Skeletal muscle tissue (tissue), 4 donors: ENCODE results near the gene FNDC1. TPM values are rescaled to one million over a fixed set of nuclear protein-coding genes. Genes with fewer than 3 reads are reported as not detected.

ENCODE experiments used
- H3K27ac ChIP-seq: one replicate; pipeline ENCODE4 v1.7.0; 2013; ENCODE audit warnings: mild to moderate bottlenecking, low read depth, low read length, inconsistent platforms
- H3K27me3 ChIP-seq, 3 donors: one replicate each; pipeline ENCODE4 v1.7.0; 2013; ENCODE audit warnings: low read length in 3 of 3; ENCODE audit not compliant: control insufficient read depth in 3 of 3, insufficient read depth in 3 of 3
- H3K36me3 ChIP-seq, 3 donors: one replicate each; pipeline ENCODE4 v1.7.0; 2013; ENCODE audit warnings: low read length in 3 of 3; ENCODE audit not compliant: control insufficient read depth in 3 of 3, insufficient read depth in 3 of 3
- H3K4me1 ChIP-seq, 3 donors: one replicate each; pipeline ENCODE4 v1.7.0; 2013; ENCODE audit warnings: low read length in 3 of 3, mild to moderate bottlenecking in 3 of 3; ENCODE audit not compliant: control insufficient read depth in 3 of 3, insufficient read depth in 3 of 3
- H3K4me3 ChIP-seq, 3 donors: one replicate each; pipeline ENCODE4 v1.7.0; 2013; ENCODE audit warnings: low read length in 3 of 3
- H3K9ac ChIP-seq, 3 donors: one replicate each; pipeline ENCODE4 v1.7.0; 2013; ENCODE audit warnings: low read length in 3 of 3, mild to moderate bottlenecking in 3 of 3, moderate library complexity in 2 of 3, low read depth in 1 of 3
- H3K9me3 ChIP-seq, 3 donors: one replicate each; pipeline ENCODE4 v1.7.0; 2013; ENCODE audit warnings: low read length in 3 of 3; ENCODE audit not compliant: control insufficient read depth in 3 of 3
- total RNA-seq: library from RNA; depleted of rRNA; stranded (reverse); fragments of >200 nt; gene quantifications from one replicate; pipeline ENCODE4 v1.2.3, GENCODE V29; 2014
- donor health status: Osteomylitis.

The FNDC1 gene
- total RNA-seq, 1 donor from 2014 or later = 71.0 TPM

DNA sequence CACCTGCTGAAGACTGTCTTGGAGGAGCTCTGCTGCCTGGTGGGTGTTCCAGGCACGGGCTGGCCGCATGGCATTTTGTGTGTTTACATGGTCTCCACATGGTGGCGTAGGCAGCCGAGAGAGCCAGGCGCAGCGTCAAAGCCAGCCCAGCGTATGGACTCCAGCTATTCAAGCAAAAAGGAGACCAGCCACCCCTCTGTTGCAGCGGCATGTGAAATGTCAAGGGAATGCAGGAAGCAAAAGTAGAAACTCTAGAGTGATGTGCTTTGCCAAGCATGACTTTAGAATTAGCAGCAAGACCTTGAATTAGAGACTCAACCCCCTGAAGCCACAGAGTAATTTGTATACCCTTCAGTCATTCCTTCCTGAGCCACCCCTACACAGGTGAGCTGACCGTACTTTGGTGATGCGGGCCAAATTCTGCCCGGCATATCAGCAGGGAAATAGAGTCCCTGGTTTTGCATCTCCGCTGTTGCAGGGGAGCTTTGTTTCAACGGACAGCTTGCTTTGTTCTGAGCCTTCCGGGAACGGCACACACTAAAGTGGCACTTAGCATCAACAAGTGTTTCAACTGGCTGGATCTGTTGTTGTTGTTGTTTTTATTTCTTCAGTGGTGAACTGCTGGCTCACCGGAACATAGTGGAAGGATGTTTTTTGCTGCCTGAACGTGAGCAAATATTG lies 48.5 kb downstream of the FNDC1 start:
- H3K27me3 ChIP-seq = no peaks in the 10 kb centered on the region
- no peak overlapping the region for H3K27ac ChIP-seq
- peaks cover 0 to 2% (median 0%) of the 10 kb centered on the region in 3 donors for H3K4me1 ChIP-seq
- no peak overlapping the region for H3K9ac ChIP-seq
- H3K4me3 ChIP-seq = no peak overlapping the region
- no peaks in the 10 kb centered on the region for H3K9me3 ChIP-seq
- H3K36me3 ChIP-seq = no peaks in the 10 kb centered on the region

DNA sequence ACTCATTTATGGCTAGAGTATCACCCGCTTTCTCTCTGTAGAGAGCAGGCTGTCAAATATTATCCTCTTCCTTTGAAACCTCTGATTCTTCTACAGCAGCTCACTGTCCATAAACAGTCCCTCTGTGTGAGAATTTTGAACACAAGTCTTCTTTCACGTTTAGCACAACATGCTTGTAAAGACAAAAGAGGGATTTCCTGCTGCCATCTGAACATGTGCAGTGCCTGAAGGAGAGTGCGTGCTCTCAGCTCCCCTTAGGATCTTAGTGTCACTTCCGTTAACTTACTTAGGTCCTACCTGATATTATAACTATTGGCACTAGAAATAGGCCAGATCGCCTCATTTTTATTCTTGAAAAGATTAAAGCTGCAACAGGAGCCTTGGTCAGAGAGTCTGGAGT lies 50.9 kb downstream of the FNDC1 start:
- H3K4me3 ChIP-seq = no peak overlapping the region
- H3K27ac ChIP-seq = no peak overlapping the region
- no peaks in the 10 kb centered on the region for H3K4me1 ChIP-seq
- H3K9me3 ChIP-seq = no peaks in the 10 kb centered on the region
- no peaks in the 10 kb centered on the region for H3K27me3 ChIP-seq
- no peaks in the 10 kb centered on the region for H3K36me3 ChIP-seq
- no peak overlapping the region for H3K9ac ChIP-seq

DNA sequence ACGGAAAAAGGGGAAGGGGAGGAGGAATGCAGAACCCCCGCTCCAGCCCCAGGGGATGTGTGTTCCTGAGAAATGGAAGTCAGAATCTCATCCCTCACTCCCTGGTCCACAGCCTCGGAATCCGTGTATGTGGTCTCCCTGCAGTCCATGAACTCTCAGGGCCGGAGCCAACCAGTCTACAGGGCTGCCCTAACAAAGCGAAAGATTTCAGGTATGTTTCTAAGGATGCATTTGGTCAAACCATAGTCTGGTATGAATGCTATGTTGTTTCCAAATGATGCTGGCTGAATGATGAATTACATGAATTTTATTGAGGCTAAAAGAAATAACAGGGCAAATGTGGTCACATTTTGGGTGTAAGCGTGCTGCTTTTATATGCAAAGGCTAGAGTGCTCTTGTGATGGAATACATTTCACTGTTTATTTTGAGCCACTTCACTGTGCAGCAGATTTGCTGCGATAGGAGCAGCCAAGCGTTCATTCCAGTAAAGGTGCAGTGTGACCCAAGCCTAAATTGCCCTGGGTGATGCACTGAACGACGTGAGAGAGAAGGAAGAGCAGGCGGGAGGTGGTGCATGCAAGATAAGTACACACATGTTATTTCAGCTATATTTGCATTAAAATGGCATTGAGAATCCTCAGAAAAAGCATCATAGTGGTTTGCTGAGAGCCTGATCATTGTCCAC lies 52.4 kb downstream of the FNDC1 start:
- no peak overlapping the region for H3K4me3 ChIP-seq
- H3K9me3 ChIP-seq = no peaks in the 10 kb centered on the region
- H3K36me3 ChIP-seq = peaks cover 0 to 2% (median 0%) of the 10 kb centered on the region in 3 donors
- H3K4me1 ChIP-seq = no peaks in the 10 kb centered on the region
- no peak overlapping the region for H3K9ac ChIP-seq
- H3K27ac ChIP-seq = no peak overlapping the region
- H3K27me3 ChIP-seq = no peaks in the 10 kb centered on the region

DNA sequence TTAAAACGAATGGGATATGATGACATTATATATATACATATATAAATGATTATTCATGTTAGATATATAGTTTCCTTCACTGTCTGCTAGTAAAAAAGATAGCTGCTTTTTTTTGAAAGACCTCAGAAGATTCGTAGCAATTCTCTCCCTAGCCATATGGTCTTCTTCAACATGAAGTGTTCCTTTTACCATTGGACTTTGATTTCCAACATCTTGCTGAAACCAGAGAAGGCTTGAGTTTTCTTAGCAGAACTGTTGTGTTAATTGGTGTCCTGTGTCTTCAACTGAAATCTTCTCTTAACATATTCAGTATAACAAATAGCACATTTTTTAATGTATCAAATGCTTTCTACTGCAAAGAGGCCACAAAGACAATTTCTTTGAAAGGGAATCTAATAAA lies 55.3 kb downstream of the FNDC1 start:
- Histone ChIP-seq H3K4me3 (no peak overlapping the region), H3K27ac (no peak overlapping the region), H3K9ac (no peak overlapping the region), H3K27me3 (no peaks in the 10 kb centered on the region), H3K9me3 (no peaks in the 10 kb centered on the region), H3K4me1 (peaks cover 0 to 2% (median under 1%) of the 10 kb centered on the region in 3 donors), H3K36me3 (peaks cover 0 to 2% (median 0%) of the 10 kb centered on the region in 3 donors)

DNA sequence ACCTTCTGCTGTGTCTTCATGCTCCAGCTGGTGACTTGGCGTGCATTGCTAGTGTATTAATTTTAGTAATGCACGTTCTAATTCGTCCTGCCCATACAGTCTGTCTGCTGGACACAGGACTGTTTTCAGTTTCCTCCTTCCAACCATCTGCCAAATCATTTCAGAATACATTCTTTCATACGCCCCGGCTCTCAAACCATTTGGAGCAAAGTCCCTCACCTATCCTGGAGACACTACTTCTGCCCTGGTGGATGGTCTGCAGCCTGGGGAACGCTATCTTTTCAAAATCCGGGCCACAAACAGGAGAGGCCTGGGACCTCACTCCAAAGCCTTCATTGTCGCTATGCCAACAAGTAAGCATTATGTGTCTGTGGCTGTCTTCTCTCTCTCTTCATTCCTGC lies 60.5 kb downstream of the FNDC1 start:
- Histone ChIP-seq H3K9ac (peak overlapping the region in 2 of 3 donors; percentile 20 to 45), H3K36me3 (peaks cover 0 to 2% (median 0%) of the 10 kb centered on the region in 3 donors), H3K4me3 (peak overlapping the region in 2 of 3 donors; percentile 22 to 43), H3K9me3 (no peaks in the 10 kb centered on the region), H3K27ac (no peak overlapping the region), H3K4me1 (peaks cover 0 to 7% (median 5%) of the 10 kb centered on the region in 3 donors), H3K27me3 (peaks cover 15 to 17% (median 16%) of the 10 kb centered on the region in 3 donors)

DNA sequence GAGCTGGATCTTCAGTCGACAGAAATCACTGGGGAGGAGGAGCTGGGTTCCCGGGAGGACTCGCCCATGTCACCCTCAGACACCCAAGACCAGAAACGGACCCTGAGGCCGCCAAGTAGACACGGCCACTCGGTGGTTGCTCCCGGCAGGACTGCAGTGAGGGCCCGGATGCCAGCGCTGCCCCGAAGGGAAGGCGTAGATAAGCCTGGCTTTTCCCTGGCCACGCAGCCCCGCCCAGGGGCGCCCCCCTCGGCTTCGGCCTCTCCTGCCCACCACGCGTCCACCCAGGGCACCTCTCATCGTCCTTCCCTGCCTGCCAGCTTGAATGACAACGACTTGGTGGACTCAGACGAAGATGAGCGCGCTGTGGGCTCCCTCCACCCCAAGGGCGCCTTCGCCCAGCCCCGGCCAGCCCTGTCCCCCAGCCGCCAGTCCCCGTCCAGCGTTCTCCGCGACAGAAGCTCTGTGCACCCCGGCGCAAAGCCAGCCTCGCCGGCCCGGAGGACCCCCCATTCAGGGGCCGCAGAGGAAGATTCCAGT lies 63.0 kb downstream of the FNDC1 start:
- no peak overlapping the region for H3K27ac ChIP-seq
- no peak overlapping the region for H3K4me3 ChIP-seq
- H3K9me3 ChIP-seq = no peaks in the 10 kb centered on the region
- H3K4me1 ChIP-seq = peaks cover 0 to 7% (median 5%) of the 10 kb centered on the region in 3 donors
- no peak overlapping the region for H3K9ac ChIP-seq
- no peaks in the 10 kb centered on the region for H3K36me3 ChIP-seq
- H3K27me3 ChIP-seq = peaks cover 19 to 26% (median 21%) of the 10 kb centered on the region in 3 donors

DNA sequence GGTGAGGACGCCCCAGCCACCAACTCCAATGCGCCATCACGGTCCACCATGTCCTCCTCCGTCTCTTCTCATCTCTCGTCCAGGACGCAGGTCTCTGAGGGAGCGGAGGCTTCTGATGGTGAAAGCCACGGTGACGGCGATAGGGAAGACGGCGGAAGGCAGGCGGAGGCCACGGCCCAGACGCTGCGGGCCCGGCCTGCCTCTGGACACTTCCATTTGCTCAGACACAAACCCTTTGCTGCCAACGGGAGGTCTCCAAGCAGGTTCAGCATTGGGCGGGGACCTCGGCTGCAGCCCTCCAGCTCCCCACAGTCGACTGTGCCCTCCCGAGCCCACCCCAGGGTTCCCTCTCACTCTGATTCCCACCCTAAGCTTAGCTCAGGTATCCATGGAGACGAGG lies 63.6 kb downstream of the FNDC1 start:
- H3K9me3 ChIP-seq = no peaks in the 10 kb centered on the region
- peaks cover 19 to 26% (median 21%) of the 10 kb centered on the region in 3 donors for H3K27me3 ChIP-seq
- H3K4me3 ChIP-seq = no peak overlapping the region
- H3K27ac ChIP-seq = no peak overlapping the region
- H3K36me3 ChIP-seq = no peaks in the 10 kb centered on the region
- H3K4me1 ChIP-seq = peaks cover 0 to 7% (median 5%) of the 10 kb centered on the region in 3 donors
- no peak overlapping the region for H3K9ac ChIP-seq

DNA sequence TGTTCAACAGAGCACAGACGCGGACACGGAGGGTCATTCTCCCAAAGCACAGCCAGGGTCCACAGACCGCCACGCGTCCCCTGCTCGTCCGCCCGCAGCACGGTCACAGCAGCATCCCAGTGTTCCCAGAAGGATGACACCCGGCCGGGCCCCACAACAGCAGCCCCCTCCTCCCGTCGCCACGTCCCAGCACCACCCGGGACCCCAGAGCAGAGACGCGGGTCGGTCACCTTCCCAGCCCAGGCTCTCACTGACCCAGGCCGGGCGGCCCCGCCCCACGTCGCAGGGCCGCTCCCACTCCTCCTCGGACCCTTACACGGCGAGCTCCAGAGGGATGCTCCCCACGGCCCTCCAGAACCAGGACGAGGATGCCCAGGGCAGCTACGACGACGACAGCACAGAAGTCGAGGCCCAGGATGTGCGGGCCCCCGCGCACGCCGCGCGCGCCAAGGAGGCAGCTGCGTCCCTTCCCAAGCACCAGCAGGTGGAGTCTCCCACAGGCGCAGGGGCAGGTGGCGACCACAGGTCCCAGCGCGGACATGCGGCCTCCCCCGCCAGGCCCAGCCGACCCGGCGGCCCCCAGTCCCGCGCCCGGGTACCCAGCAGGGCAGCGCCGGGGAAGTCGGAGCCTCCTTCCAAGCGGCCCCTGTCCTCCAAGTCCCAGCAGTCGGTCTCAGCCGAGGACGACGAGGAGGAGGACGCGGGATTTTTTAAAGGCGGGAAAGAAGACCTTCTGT lies 64.3 kb downstream of the FNDC1 start:
- peaks cover 0 to 7% (median 5%) of the 10 kb centered on the region in 3 donors for H3K4me1 ChIP-seq
- no peak overlapping the region for H3K4me3 ChIP-seq
- H3K9ac ChIP-seq = no peak overlapping the region
- H3K36me3 ChIP-seq = no peaks in the 10 kb centered on the region
- H3K27me3 ChIP-seq = peaks cover 19 to 26% (median 21%) of the 10 kb centered on the region in 3 donors
- H3K9me3 ChIP-seq = no peaks in the 10 kb centered on the region
- H3K27ac ChIP-seq = no peak overlapping the region

DNA sequence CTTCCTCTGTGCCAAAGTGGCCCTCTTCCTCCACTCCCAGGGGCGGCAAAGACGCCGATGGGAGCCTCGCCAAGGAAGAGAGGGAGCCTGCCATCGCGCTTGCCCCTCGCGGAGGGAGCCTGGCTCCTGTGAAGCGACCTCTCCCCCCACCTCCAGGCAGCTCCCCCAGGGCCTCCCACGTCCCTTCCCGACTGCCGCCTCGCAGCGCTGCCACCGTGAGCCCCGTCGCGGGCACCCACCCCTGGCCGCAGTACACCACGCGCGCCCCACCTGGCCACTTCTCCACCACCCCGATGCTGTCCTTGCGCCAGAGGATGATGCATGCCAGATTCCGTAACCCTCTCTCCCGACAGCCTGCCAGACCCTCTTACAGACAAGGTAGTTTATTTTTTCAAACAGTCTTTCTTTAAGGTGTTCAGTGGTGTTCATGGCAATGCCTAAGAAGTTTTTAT lies 64.9 kb downstream of the FNDC1 start:
- Histone ChIP-seq H3K4me3 (no peak overlapping the region), H3K27me3 (peaks cover 19 to 26% (median 21%) of the 10 kb centered on the region in 3 donors)

More for the DNA sequence above, 64.9 kb downstream of the FNDC1 start:
- no peaks in the 10 kb centered on the region for H3K9me3 ChIP-seq
- no peaks in the 10 kb centered on the region for H3K36me3 ChIP-seq
- H3K4me1 ChIP-seq = peaks cover 0 to 7% (median 5%) of the 10 kb centered on the region in 3 donors
- H3K27ac ChIP-seq = no peak overlapping the region
- no peak overlapping the region for H3K9ac ChIP-seq
